Measurements from ENCODE around the gene USP2.

GRCh38 chr11:119316016-119316728 lies 65.3 kb downstream of the USP2 start:
- TF ChIP-seq GATA2 (IDR thresholded peaks at IDR 0.05; ENCODE audit: low read depth, low read length) (no peak), GATA3 (IDR thresholded peaks at IDR 0.05; ENCODE audit: low read depth, low read length) (no peak)
